NCI-H2227 treated with DMSO at 0.1 percent for 48 hours (cell line): ENCODE measurements around the gene NPPC.
A peak's percentile ranks its signal among the peaks of the same experiment; 100 is the strongest.
"Not testable (repeated sequence)": the region's sequence is repeated elsewhere in the genome, so short reads cannot be mapped to it uniquely, and the experiment has no call there.

Source experiments
- DNase-seq: peaks from one replicate; lab custom pipeline; 2025; lab: John Stamatoyannopoulos, UW

Gene NPPC

GRCh38 chr2:231920366-231920765 is 5.8 kb downstream of the NPPC start:
- no peak for DNase-seq

GRCh38 chr2:231919341-231920035 is 6.7 kb downstream of the NPPC start:
- DNase-seq: no peak

DNA sequence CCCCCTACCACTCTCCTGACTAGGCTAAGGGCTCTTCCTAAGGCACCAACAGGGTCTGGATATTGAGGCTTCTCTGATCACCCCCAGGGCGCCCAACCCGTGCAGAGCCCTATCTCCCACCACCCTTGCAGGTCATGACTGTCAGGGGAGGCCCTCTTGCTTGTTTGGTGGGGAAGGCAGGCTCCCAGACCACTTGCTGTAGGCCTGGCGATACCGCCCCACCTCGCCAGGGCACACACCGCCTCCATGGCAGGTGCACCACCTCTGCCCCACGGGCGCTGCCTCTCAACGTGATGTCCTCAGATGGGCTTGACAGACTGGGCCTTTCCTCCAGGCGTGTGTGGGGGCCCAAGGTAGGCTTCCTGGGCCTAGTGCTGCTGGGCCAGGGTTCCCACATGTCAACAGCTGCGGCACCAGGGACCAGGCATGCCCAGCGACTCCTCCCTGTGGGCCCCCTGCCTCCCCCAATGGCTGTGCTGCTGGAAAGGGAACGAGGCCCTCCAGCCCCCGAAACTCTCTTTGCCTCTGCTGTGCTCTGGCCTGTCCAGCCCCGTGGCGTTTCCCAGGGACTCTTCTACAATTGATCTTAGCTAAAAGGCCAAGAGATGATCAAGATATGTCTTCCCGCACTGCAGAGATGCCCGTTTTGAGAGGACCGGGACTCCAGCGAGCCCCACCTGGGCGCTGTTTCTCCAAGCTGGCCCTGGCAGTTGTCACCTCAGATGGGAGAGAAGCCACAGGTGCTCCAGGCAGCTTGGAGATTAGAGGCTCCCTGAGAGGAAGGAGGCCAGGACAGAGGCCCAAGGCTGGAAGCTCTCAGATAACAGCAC is 7.5 kb downstream of the NPPC start:
- DNase-seq: no peak

DNA sequence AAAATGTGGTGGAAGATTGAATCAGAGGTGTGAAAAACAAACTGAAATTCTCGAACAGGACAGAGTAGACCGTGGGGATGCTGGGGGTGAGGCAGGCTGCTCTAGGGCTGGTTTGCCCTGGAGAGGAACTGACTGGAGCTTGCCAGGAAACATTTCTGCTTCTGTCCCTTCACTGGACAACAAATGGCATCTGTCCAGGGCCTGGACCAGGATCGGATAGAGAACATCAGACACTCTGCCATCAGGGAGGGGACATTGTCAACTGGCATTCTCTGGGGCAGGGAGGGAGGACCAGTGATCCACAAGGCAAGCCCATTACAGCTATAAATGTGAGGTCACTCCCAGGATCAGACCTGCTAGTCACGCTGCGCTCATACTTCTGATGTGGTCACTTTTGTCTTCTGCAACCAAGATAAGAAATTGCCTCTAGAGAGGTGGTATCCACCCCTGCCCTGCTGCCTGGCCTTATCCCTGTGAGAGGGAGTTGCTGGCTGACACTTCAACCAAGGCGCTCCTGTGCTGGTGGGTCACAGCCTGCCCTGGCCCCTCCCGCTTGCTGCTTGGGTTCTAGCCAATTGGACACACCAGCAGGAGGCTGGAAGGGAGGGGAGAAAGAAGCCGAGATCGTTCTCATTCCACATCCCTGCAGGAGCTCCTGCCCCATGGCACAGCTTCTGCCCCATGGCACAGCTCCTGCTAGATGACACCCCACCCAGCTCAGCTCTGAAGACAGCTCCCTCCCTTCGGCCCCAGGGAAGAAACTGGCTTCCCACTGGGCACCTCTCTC is 8.7 kb downstream of the NPPC start:
- no peak for DNase-seq

DNA sequence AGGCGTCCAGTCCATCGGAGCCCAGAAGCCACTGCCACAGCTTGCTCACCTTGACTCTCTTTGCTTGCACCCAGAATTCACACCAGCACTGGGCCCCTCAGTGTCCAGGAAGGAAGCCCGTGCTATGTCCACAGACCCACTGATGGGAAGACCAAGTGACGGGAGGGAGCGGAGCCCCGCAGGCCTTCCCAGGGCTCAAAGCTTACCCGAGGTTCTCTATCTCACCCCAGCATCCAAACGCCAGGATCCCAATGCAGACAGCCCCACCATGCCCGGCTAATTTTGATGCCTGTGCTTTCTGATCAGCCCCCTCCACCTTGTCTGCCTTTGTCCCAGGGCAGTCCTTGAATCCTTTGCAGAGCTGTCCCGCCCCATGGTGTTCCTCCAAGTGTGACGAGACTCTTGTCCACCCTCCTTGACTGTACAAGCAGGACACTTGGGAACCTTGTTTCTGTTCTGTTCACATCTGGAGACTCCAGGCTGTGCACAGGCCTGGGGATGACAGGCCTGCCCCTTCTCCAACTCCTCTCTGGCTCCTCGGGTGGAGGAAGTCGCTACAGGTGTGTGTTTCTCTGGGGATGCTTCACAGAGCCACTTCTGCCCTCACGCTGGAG is 12.0 kb downstream of the NPPC start:
- DNase-seq: no peak

DNA sequence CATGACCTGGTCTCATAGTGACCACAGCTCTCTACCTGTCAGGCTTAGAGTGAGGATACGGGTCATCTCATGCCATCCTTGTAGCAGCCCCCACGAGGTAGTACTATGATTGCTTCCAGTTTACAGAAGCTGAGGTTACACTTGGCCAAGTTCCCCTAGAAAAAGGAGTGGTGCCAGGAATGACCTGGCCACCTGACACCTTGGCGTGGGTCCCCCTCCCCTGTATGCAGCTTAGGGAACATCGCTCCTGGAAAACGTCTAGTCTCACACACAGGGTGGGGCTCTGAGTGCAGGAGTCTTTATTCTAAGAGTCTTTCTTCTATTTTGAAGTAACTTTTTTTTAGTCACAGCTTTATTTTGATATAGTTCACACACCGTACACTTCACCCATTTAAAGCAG is 14.8 kb downstream of the NPPC start:
- no peak for DNase-seq

- DNase-seq: no peak
Observed at GRCh38 chr2:231910771-231911170, 15.4 kb downstream of the NPPC start.

DNA sequence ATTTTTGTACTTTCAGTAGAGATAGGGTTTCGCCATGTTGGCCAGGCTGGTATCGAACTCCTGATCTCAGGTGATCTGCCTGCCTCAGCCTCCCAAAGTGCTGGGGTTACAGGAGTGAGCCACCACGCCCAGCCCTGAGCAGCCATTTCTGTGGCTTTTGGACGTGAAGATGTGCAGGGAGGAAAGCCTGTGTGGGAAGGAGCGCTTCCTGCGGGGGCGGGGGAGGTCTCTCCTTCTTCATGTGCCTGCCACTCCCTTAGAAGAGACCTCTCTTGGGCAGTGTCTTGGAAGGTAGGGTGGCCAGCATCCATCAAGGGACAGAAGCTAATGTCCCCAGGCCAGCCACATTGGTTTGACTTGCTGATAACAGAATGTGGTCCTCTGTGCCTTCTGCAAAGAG is 16.0 kb downstream of the NPPC start:
- DNase-seq: not testable (repeated sequence)

GRCh38 chr2:231909631-231910030 is 16.6 kb downstream of the NPPC start:
- no peak for DNase-seq

DNA sequence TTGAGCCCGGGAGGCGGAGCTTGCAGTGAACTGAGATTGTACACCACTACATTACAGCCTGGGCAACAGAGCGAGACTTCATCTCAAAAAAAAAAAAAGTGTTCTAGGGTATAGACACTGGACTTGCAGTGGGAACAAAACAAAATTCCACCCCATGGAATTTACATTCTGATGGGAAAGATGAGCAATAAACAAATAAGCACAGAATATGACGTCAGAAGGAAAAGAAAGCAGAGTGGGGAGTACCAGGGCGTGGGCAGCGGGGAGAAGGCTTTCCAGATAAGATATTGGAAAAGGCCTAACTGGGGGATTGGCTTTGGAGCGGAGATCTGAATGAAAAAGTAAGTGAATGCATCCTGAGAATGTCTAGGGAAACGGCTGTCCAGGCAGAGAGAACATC is 17.6 kb downstream of the NPPC start:
- no peak for DNase-seq

DNA sequence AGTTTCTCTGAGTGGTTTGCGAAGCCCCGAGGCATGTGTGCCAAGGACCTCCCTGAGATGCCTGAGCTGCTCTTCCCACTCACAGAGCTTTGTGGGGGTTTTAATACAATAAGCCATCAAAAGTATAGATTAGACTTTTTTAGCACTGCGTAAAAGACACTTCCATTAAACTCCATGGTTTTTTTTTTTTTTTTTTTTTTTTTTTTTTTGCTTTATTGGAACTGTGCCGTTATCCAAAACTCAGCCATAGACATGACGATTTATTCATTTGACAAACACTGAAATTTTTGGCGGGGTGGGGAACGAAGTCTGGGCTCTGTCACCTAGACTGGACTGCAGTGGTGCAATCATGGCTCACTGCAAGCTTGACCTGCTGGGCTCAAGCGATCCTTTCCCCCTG is 18.4 kb downstream of the NPPC start:
- no peak for DNase-seq

- no peak for DNase-seq
Observed at GRCh38 chr2:231905026-231905425, 21.2 kb downstream of the NPPC start.

GRCh38 chr2:231904161-231904611 is 22.0 kb downstream of the NPPC start:
- DNase-seq: no peak

- no peak for DNase-seq
Observed at GRCh38 chr2:231902598-231902997, 23.6 kb downstream of the NPPC start.

- no peak for DNase-seq
Observed at GRCh38 chr2:231900972-231901371, 25.2 kb downstream of the NPPC start.

- DNase-seq: no peak
Observed at GRCh38 chr2:231900486-231900942, 25.7 kb downstream of the NPPC start.

GRCh38 chr2:231894566-231895380 is 31.4 kb downstream of the NPPC start:
- no peak for DNase-seq

DNA sequence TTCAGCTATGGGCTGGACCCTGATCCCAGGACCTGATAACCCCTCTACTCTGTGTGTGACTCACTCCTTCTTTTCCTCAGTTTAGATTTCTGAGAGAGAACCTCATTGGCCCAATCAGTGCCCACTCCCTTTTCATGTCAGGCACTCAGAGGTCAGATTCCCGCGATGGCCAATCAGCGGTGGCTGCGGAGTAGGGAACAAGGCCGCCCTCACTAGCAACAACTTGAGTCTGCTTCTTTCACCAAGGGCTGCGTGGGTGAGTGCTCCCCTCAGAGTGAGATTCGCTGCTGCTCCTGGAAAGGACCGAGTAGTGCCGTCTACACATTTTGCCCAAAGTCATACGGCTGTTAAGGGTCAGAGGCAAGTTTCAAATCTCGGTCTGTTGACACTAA is 34.7 kb downstream of the NPPC start:
- DNase-seq: no peak

DNA sequence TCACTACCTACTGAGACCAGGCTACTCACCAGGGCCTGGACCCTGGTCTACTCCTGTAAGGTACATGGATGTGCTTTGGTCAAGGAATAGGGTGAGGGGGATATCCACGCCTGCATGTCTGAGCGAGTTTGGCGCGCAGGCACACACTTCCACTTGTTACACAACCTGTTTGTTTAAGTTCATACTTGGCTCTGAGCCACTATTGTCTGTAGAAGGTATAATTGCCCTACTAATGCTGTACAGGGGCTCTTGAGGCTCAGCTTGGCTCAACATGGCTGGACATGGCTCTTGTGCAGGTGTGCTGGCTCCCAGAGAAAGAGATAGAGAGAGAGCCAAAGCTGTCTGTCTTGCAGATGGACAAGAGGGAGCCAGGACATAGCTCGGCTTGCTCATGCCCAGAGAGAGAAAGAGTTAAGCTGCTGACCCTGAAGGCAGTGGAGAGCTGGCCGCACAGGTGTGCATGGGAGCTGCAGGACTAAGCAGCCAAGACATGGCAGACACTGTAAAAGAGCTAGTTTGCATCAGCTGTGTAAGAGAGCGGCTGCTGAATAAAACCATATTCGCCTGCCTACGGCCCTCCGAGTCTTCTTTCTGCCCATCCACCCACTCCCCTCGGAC is 35.2 kb downstream of the NPPC start:
- peak; percentile 11 for DNase-seq

- no peak for DNase-seq
Observed at GRCh38 chr2:231887756-231888155, 38.4 kb downstream of the NPPC start.
